WI38 (cell line): ENCODE data around the gene EFCAB10.

Experiments used
- H3K4me3 ChIP-seq: 2 replicates; pipeline ENCODE4 v1.5.1; 2011; ENCODE audit warnings: low read depth, mild to moderate bottlenecking, control low read depth, low read length
- CTCF ChIP-seq: IDR thresholded peaks from 2 replicates; pipeline ENCODE4 v1.5.1; 2012; ENCODE audit warnings: low read depth, mild to moderate bottlenecking, control low read depth, low read length

Gene EFCAB10

GRCh38 chr7:105581066-105581811, at the start of gene EFCAB10:
EFCAB10 (minus strand) TSS chr7:105581493; CDS start chr7:105581463, 30 bp downstream.
- H3K4me3 ChIP-seq: peak within 1 kb of the TSS; percentile 49
- TF ChIP-seq CTCF: no peak

- H3K4me3 ChIP-seq: no peak overlapping the region
- no peak for TF ChIP-seq CTCF
Observed at GRCh38 chr7:105625986-105626385, 44.7 kb upstream of the EFCAB10 start.

GRCh38 chr7:105623906-105624305, 42.6 kb upstream of the EFCAB10 start:
- H3K4me3 ChIP-seq: no peak overlapping the region
- no peak for TF ChIP-seq CTCF

- no peak overlapping the region for H3K4me3 ChIP-seq
- TF ChIP-seq CTCF: no peak
Observed at GRCh38 chr7:105623378-105623777, 42.1 kb upstream of the EFCAB10 start.

- no peak for TF ChIP-seq CTCF
- no peak overlapping the region for H3K4me3 ChIP-seq
Observed at GRCh38 chr7:105622106-105622731, 40.9 kb upstream of the EFCAB10 start.

- no peak for TF ChIP-seq CTCF
- no peak overlapping the region for H3K4me3 ChIP-seq
Observed at GRCh38 chr7:105621617-105622016, 40.3 kb upstream of the EFCAB10 start.

GRCh38 chr7:105621176-105621575, 39.9 kb upstream of the EFCAB10 start:
- TF ChIP-seq CTCF: no peak
- no peak overlapping the region for H3K4me3 ChIP-seq
